Measurements from ENCODE around the gene ALPK3. TPM values are rescaled to one million over a fixed set of nuclear protein-coding genes. Genes with fewer than 3 reads are reported as not detected.

The ALPK3 gene, protein sequence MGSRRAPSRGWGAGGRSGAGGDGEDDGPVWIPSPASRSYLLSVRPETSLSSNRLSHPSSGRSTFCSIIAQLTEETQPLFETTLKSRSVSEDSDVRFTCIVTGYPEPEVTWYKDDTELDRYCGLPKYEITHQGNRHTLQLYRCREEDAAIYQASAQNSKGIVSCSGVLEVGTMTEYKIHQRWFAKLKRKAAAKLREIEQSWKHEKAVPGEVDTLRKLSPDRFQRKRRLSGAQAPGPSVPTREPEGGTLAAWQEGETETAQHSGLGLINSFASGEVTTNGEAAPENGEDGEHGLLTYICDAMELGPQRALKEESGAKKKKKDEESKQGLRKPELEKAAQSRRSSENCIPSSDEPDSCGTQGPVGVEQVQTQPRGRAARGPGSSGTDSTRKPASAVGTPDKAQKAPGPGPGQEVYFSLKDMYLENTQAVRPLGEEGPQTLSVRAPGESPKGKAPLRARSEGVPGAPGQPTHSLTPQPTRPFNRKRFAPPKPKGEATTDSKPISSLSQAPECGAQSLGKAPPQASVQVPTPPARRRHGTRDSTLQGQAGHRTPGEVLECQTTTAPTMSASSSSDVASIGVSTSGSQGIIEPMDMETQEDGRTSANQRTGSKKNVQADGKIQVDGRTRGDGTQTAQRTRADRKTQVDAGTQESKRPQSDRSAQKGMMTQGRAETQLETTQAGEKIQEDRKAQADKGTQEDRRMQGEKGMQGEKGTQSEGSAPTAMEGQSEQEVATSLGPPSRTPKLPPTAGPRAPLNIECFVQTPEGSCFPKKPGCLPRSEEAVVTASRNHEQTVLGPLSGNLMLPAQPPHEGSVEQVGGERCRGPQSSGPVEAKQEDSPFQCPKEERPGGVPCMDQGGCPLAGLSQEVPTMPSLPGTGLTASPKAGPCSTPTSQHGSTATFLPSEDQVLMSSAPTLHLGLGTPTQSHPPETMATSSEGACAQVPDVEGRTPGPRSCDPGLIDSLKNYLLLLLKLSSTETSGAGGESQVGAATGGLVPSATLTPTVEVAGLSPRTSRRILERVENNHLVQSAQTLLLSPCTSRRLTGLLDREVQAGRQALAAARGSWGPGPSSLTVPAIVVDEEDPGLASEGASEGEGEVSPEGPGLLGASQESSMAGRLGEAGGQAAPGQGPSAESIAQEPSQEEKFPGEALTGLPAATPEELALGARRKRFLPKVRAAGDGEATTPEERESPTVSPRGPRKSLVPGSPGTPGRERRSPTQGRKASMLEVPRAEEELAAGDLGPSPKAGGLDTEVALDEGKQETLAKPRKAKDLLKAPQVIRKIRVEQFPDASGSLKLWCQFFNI (N-terminal part only)
- 190 TPM for total RNA-seq
- long read RNA-seq, full-length matches to known transcripts = 7 of 156 reads
- long read RNA-seq, partial matches to known transcripts = 39 of 156 reads
- long read RNA-seq, other reads (novel, unspliced or antisense) = 110 of 156 reads

GRCh38 chr15:84816694-84817465, at the start of gene ALPK3:
TSS of gene ALPK3 (plus strand) at chr15:84817356. CDS start at chr15:84817453, 97 bp downstream.
- intact Hi-C loops (cut with DNase I) = loop anchor here (2.0 to 5.0 kb wide), 3 partner anchors 68 to 215 kb away; partner anchors contain the start of genes NMB, ZNF592 and ZSCAN2
- peak; percentile 90 for DNase-seq (ENCODE audit: low spot score)

GRCh38 chr15:84772031-84772430, 45.1 kb upstream of the ALPK3 start:
- intact Hi-C loops (cut with DNase I) = no loop called here
- DNase-seq (ENCODE audit: low spot score) = no peak

DNA sequence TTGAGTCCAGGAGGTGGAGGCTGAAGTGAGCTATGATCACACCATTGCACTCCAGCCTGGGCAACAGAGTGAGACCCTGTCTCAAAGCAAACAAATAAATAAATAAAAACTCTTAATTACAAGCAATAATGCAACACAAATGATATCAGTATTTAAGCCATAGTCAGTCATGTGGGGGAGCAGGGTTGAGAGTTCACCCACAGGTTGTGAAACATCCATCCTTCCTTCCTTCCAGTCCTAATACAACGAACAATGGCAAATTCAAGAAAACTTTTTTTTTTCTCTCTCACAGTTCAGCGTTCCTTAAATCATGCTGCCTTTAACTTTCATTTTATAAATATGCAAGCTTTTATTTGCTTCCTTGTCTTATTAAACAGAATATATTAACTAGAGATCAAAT, 44.7 kb upstream of the ALPK3 start:
- intact Hi-C loops (cut with DNase I) = no loop called here
- no peak for DNase-seq (ENCODE audit: low spot score)

DNA sequence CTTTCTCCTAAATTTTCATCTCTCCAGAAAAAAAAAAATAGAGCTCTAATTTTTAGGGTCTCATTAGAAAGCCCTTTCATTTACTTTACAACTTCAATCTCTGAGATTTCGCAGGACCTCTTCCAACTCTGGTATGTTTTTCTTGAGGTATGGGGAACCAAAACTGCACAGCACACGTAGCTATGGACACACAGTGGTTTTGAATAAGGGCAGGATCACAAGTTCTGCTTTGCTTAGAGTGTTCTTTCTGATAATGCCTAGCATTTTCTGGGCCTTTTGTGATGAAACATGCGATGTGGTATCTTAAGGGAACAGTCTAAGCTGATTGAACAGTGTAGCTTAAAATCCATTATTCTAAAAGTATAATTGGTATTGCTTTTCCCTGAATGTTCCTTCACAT, 43.4 kb upstream of the ALPK3 start:
- no peak for DNase-seq (ENCODE audit: low spot score)
- intact Hi-C loops (cut with DNase I) = no loop called here

DNA sequence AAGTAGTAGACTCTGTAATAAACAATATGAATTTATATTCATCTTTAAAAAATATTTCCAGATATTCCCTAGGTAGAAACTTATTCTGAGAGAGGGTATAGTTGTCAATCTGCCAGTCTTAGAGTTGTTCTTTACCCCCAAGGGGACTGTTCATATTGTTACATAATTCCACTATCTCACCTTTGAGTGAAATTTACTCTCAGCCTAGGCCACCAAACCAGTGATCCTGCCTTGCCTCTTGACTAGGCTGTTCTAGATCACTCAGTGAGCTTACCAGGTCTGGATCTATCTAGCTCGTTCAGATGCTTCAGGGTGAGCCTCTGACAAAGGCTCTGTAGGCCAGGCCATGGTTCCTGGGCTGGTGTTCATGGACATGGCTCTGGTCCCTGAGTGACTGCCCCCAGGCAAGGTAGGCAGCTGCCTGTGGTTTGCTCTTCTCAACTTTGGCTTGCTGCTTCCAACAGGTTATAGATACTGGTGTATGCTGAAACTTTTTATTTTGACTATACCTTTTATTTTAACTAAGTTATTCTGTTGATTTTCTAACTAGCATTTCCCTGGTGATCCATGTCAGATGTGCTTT, 41.2 kb upstream of the ALPK3 start:
- intact Hi-C loops (cut with DNase I) = no loop called here
- DNase-seq (ENCODE audit: low spot score) = no peak

GRCh38 chr15:84778194-84778593, 39.0 kb upstream of the ALPK3 start:
- peak; percentile 31 for DNase-seq (ENCODE audit: low spot score)
- intact Hi-C loops (cut with DNase I) = no loop called here

DNA sequence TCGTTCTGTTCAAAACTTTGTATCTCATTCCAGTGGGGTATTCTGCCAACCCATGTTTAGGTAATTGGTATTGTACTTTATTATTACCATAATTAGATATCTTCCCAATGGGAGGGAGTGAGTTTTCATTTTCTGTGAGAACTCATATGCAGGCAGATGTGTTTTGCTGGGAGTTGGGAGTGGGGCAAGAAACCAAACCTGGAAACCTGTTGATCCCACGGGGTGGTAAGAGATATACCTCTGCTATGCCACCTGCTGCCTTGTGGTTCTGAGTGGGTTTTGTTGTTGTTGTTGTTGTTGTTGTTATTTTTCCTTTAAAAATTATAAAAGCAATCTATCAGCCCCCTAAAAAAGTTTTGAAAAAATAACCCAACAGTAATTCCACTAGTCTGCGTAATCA, 36.7 kb upstream of the ALPK3 start:
- no peak for DNase-seq (ENCODE audit: low spot score)
- intact Hi-C loops (cut with DNase I) = no loop called here

DNA sequence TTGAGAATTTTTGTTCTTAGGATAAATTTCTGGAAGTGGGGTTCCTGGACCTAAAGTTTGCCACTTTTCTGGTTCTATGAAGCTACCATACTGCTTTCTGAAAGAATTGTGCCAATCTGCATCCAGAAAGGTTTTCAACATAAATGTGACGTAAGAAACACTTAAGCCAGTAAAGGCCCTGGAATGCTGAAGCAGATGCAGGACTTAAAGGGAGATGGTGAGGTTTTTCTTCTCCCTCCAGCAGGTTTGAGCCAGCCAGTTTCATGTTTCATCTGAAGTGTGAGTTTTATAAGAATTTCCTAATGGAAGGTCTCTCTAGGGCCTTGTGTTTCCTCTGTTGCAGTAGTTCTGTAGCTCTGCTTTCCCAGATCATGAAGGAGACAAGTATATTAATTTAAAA, 35.7 kb upstream of the ALPK3 start:
- intact Hi-C loops (cut with DNase I) = no loop called here
- no peak for DNase-seq (ENCODE audit: low spot score)

DNA sequence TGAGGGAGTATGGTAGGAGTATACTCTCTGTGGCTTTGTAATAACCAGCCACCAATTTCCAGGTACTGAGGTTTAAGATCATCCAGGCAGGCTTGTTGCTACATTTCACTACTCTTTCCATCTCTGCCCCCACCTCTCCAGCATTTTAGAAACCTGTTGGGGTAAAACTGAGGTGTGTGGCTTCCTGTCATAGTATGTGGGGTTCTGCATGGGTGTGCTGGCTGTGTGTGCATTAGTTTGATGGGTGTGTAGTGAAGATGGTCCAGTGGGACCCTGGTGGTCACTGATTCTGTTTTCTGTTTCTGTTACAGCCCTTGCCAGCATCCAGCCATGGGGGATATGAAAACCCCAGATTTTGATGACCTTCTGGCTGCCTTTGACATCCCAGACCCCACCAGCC, 34.8 kb upstream of the ALPK3 start:
- DNase-seq (ENCODE audit: low spot score) = no peak
- intact Hi-C loops (cut with DNase I) = no loop called here

- intact Hi-C loops (cut with DNase I) = loop anchor here (2.0 kb wide), 1 partner anchor 23 kb away; no protein-coding TSS in a partner anchor
- no peak for DNase-seq (ENCODE audit: low spot score)
Observed at GRCh38 chr15:84783493-84784251, 33.5 kb upstream of the ALPK3 start.

DNA sequence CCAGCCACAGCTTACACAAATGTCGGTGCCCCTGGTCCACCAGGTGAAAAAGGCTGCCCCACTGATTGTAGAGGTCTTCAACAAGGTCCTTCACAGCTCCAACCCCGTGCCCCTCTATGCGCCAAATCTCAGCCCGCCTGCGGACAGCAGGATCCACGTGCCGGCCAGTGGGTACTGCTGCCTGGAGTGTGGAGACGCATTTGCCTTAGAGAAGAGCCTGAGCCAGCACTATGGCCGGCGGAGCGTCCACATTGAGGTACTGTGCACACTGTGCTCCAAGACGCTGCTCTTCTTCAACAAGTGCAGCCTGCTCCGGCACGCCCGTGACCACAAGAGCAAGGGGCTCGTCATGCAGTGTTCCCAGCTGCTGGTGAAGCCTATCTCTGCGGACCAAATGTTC, 32.9 kb upstream of the ALPK3 start:
- no peak for DNase-seq (ENCODE audit: low spot score)
- intact Hi-C loops (cut with DNase I) = loop anchor here (2.0 kb wide), 1 partner anchor 23 kb away; no protein-coding TSS in a partner anchor

DNA sequence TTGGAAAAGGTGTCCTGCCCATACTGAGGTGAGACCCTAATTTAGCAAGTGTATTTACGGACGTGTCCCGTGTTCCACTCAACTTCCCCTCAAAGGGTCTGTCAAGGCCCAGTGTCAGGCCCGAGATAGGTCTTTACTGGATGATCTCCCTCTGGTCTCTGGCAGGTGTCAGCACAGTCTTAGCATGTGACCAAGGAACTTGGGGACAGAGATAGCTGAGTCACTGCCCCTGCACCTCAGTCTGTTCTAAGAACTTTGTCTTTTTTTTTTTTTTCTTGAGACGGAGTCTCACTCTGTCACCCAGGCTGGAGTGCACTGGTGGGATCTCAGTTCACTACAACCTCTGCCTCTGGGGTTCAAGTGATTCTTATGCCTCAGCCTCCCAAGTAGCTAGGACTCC, 32.1 kb upstream of the ALPK3 start:
- intact Hi-C loops (cut with DNase I) = loop anchor here (2.0 kb wide), 1 partner anchor 24 kb away; no protein-coding TSS in a partner anchor
- DNase-seq (ENCODE audit: low spot score) = no peak

DNA sequence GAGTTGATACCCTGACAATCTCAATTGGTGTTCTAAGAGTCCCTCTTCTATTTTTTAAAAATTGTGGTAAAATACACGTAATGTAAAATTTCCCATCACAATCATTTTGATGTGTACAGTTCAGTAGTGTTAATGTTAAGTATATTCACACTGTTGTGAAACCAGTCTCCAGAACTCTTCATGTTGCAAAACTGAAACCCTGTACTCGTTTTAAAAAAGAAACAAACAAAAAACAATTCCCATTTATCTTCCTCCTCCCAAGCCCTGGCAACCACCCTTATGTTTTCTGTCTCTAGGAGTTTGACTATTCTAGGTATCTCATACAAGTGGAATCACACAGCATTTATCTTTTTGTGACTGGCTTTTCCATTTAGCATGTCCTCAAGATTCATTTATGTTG, 28.7 kb upstream of the ALPK3 start:
- DNase-seq (ENCODE audit: low spot score) = no peak
- intact Hi-C loops (cut with DNase I) = no loop called here

DNA sequence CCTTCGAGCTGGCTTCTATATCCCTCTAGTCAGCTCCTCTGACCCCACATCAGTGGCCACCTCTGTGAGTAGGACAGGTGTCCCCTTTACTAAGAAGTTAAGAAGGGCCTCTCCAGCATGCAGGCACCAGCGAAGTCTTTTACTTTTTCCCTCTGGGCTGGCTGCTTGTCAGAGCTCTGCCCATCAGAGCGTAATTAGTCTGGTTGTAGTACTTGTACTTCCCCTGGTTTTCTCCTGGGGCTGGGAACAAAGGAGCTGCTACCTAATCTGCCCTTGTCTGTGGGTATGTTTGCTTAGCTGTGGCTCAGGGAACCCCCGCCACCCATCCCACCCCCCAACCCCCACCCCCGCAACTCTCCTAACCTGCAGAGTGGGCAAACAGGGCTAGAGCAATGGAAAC, 27.4 kb upstream of the ALPK3 start:
- no peak for DNase-seq (ENCODE audit: low spot score)
- intact Hi-C loops (cut with DNase I) = no loop called here

GRCh38 chr15:84790676-84791075, 26.5 kb upstream of the ALPK3 start:
- intact Hi-C loops (cut with DNase I) = no loop called here
- no peak for DNase-seq (ENCODE audit: low spot score)

GRCh38 chr15:84791763-84792162, 25.4 kb upstream of the ALPK3 start:
- DNase-seq (ENCODE audit: low spot score) = no peak
- intact Hi-C loops (cut with DNase I) = no loop called here

DNA sequence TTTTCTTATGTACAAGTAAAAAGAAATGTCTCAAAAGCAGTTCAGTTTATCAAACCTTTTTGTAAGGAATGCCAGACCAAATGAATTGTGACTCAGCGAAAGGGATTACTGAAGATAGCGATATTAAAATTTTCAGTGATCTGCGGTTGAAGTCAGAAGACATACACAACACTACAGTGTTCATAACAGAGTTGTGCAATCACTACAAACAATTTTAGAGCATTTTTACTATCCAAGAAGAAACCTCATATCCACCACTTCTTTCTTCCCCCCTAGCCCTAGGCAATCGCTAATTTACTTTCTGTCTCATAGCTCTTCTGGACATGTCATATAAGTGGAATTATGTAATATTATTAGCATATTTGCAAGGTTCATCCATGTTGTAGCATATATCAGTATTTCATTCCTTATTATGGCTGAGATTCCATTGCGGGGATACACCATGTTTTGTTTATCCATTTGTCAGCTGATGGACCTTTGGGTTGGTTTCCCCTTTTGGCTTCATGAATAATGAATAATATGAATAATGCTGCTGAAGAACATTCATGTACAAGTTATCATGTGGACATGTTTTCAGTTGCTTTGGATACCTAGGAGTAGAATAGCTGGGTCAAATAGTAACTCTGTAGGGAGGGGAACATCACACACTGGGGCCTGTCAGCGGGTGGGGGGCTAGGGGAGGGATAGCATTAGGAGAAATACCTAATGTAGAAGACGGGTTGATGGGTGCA, 23.6 kb upstream of the ALPK3 start:
- no peak for DNase-seq (ENCODE audit: low spot score)
- intact Hi-C loops (cut with DNase I) = no loop called here

Data from cardiac septum (tissue), 1 donor.